GM19395 (cell line): ENCODE data around the gene ASTN2.
A peak's percentile ranks its signal among the peaks of the same experiment; 100 is the strongest.

Source experiments
- ATAC-seq: cut with Tn5 transposase; IDR thresholded peaks from one replicate; pipeline ENCODE4 v1.9.1; 2021; ENCODE audit warnings: mild to moderate bottlenecking, moderate library complexity; ENCODE audit not compliant: unreplicated experiment

The ASTN2 gene

DNA sequence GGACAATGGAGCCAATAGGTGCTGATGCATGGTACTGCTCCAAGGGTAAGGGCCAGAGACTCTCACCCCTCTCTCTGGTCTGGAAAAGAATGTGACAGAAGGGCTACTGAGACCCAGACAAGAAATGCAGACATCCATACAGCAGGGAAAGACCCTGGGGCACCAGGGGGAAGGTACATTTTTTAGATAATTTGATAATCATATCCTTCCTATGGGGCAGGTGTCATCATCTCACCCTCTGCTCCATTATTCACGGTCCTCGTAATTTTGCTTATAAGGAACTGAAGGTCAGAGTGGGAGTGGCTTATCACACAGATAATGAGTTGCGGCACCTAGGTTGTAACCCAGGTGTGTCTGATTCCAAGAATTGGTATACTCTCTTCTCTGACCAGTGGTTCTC is 637.7 kb downstream of the ASTN2 start:
- no peak for ATAC-seq

DNA sequence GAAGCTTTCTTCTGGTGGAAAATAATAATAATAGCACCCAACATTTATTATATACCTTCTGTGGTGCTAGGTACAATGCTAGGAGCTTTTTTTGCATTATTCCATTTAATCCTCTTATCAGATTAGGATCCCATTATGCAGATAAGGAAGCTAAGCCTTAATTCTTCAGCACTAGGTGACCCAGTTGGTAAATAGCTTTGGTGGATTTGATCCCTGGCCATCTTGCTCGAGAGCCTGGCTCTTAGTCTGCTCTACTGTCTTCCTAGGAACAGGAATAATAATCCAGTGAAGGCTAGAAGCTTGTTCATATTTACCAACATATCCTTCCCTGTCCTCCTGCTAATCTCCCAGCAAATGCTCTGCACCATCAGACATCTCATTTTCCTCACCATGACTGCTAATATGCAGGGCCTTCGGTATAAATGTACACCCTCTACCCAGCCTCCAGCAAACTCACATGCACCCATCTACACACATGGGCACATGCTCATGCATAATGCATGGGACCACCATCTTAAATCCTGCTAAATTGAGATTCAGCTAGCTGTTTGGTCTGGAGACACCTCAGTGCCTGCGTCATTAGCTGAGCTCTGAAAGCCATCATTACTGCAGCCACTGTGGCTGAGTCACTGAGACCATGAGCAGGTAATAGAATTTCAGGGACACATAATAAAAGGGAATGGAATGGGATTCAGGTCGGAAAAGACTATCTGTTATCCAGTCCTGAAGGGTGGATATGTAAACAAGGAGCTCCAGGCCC is 640.3 kb downstream of the ASTN2 start:
- no peak for ATAC-seq

DNA sequence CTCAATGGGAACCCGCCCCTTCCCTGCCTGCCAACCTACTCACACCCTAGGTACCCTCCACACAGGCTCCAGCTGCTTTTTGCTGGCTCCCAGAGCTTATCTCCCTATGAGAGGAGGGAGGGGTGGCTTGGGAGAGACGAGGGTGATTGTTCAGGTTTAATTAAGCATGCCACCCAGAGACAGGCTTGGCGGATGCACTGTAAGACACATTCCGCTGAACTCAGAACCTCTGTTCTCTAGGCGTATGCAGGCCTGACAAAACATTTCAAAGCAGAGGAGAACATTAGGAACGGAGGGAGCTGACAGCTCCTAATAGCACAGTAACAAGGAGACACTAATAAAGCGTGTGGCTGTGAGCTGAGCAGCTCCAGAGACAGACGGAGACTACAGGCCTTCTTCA is 647.6 kb downstream of the ASTN2 start:
- ATAC-seq, result no peak

DNA sequence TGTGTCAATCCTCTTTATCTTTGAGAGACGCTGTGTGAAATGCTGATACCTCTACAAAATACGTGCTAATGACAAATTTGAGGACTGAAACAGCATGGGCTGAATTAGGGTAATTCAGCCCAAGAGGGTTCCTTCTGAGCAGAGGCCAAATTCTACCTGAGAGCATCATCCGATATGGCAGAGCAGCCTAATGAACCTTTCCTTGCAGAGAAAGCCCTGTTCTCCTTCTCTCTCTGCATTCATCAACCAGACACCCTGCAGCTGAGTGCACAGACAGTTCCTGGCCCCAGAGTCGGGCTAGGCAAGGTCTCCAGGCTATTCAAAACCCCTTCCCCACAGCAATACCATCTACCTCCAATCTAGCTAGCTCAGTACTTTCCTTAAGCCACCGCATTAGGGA is 649.8 kb downstream of the ASTN2 start:
- ATAC-seq, result no peak

DNA sequence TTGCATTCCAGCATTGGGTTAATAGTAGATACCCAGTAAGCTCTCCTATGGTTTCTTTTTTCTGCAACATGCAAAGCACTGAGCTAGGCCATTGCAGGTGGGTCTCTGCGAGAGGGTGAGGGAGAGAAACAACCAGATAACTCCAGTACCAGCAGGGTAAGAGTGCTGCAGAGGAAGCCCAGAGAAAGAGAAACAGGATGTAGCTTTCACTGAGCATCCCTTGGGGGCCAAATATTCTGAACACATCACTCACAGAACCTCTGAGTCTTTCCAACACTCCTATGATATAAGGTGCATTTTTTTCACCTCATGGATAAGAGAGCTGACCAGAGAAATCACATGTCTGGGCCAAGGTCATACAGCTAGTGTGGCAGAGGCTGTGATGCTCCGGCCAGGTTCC is 651.1 kb downstream of the ASTN2 start:
- no peak for ATAC-seq

DNA sequence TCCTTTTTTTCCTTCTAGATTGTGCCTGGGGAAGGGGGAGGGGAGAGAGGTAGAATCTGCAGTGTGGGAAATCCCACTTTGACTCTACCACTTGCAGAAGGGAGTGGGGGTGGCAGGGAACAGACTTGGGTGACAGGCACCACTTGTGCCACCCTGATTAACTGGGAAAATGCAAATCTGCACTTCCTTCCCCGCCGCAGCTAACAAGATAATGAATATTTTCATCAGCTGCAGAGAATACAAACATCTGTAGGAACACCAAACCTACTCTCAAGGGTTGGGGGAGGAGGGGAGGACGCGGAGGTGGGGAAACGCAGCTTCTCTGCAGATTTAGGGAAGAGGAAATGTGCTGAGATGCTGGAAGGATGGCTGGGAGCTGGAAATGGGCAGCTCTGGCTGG is 654.2 kb downstream of the ASTN2 start:
- no peak for ATAC-seq

DNA sequence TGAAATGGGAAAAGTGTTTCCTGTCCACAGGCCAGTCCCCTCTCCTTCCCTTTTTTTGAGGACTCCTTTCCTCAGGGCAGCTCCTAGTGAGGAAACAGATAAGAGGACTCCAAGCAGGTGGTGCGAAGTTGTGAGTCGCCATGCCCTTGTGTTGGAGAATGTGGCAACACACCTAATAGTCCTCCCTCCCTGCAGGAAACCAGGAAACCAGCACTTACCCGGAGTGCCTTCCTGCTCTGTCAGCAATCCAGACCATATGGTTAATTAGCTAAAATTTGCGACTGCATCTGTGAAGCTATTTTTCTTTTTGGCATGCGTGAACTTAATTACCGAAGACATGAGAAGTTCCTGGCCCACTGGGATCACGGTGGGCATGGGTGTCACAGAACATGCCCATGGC is 657.8 kb downstream of the ASTN2 start:
- ATAC-seq, result no peak

DNA sequence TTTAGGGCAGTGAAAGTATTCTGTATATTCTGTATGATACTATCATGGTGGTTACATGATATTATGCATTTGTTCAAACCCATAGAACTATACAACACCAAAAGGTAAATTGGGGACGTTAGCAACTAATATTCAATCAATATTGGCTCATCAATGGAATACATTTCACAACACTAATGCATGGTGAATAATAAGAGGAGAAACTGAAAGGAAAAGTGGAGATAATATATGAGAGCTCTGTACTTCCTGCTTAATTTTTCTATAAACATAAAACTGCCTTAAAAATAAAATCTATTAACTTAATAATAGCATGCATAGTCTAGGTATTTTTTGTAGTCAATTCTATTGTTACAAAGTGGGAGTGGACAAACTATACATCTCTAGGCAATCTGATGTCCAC is 661.5 kb downstream of the ASTN2 start:
- ATAC-seq, result no peak

DNA sequence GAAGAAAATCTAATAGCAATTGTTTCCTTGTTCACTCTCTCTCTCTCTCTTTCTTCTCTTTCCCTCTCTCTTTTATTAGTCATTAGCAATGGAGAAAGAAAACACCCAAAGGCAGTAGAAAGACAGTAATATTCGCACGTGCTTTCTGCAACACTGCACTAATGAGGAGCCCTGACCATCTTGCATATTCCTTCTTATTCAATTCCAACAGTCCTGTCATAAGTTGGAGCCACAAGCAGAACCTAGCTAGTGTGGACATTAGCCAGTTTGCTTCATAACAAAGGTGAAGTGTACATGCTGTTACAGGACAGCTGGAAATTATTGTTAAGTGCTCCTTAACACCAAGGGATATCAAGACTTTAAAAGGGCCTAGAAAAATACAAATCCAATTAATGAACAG is 664.3 kb downstream of the ASTN2 start:
- no peak for ATAC-seq

DNA sequence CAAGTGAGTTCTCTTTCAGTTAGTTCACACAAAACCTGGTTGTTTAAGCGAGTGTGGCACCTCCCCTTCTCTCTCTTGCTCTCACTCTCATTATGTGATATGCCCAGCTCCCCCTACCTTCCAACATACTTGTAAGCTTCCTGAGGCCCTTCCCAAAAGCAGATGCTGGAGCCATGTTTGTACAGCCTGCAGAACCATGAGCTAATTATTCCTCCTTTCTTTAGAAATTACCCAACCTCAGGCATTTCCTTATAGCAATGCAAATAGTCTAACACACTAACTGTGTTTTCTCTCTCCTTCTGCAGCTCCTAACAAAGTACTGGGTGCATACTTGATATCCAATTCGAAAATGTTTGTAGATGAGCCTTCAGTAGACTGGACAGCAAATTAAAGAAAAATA is 665.1 kb downstream of the ASTN2 start:
- no peak for ATAC-seq

DNA sequence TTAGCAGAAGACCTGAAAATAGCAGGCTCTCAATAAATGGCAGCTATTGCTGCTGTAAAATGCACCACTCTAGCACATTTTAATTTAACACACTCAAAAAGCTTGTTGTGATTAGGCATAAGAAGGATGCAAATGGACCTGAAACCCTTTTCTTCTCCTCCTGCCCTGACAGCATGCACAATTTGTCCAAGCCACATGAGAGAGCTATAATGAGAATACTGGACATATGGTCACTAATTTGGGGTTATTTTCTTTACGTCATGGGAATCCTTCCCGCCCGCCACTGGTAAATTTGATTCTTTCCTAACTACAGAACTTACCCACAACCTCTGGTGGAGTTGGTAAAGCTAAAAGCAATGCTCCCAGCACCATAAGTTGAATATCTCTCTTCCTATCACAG is 665.7 kb downstream of the ASTN2 start:
- no peak for ATAC-seq

DNA sequence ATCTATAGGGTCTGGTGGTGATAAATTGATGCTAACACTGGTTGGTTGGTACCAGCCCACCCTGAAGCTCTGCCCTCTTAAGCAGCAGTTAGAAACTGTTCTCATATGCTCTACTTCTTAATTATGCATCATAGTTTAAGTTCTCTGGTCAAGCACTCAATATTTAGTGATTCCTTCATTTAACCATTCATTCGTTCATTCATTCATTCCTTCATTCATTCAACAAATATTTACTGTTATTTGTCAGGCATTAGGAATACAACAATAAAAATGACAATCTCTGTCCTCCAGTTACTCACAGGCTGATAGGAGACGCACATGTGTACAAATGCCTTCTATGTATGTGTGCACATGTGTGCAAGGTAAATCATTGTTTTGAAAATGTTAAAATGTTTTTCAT is 673.1 kb downstream of the ASTN2 start:
- ATAC-seq, result no peak

DNA sequence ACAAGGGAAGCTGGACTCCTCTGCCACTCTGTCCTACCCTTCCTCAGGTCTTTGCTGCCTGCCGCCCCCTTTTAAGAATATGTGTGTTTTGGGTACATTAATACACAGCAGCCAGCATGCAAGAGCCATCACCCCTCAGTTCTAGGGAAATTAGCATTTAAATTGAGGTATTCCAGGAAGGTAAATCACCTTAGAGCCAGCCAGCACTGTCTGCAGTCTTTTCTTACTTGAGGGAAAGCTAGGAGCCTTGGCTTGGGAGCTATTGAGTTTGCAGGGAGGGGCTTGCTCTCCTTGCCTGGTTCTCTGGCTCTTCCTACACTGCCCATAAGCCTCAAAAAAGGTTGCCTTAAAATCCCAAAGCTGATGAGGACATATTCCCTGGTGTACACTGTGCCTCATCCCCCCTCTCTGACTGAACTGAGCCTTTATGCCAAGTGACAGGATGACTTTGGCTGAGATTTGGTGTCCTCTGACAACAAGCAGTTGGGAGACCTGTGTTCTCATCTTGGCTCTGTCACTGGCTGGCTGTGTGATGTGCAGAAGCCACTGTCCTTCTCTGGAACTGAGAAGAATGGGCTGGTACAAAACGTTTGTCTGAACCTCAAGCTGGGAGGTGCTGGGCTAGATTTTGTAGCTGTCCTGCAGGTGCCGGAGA is 673.6 kb downstream of the ASTN2 start:
- ATAC-seq, result no peak

DNA sequence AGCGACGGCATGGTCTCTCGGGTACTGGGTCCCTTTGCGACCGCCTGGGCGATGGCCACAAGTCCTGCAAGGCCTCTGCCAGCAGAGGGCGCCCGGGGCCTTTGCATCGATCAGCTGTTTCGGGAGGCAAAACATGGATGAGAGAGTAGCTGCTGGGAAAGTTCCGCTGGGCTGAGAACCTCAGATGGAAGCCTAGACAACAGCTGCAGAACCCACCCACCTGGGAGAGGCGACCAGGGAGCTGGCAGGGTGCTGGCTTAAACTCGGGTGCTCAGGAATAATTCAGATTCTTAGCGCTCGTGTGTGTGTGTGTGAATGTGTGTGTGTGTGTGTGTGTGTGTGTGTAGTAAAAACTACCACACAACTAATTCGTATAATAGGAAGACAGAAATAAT is 677.7 kb downstream of the ASTN2 start:
- ATAC-seq, result peak; percentile 73

DNA sequence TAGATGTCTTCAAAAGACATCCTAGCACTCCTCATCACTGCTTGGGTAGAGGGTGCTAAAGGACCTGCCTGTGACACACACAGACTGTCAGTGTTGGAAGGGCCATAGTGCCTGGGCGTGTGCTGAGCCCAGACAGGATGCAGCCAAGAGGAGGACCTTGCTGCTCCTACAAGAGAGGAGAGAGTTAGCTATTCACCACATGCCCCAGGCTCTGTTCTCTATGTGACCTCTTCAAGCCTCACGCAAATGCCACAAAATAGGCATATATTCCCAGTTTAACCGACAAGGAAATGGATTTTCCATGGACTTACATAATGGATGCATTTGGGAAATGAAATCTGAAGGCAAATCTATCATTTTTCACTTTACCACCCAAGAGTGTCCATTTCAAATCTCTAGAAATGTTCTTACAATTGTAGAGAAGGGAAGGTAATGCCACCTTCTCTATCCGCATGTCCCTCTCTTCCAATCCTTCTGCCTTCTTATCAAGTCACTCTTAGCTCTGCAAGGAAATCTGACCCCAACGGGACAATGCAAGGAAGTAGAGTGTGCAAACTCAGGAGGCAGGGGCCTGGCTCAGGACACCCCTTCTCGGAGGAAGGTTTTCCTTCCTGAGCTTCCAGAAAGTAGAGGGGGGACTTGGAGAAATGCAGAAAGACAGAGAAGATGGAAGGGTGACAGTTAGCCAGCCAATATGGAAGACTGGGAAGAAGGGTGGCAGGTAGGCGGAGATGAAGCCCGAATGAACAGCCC is 678.3 kb downstream of the ASTN2 start:
- no peak for ATAC-seq

DNA sequence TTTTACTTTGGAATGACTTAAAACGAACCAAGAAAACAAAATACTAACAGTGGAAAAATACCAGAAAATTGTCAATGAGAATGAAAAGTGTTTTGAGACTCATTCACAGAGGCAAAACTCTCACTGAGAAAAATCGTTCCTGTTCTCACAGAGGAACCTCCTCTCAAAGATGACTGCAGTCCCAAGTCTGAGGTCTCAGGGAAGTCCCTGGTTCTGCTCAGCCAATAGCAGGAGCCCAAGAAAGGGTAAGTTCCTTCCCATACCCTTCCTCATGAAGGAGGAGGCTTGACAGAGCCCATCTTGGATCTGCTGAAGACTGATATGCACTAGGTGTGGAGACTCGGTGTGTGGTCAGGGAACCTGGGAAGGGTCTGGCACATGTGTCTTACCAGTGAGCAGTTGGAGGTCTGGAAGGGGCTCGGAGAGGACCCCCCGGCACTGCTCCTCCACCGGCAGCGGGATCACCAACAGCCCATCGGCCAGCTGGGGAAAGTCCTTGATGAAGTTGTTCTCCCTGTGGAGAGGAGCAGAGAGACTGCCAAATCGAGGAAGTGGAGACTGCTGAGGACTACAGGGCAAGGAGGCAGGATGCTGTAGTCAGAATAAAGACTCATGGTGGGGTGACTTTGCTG is 681.7 kb downstream of the ASTN2 start:
- no peak for ATAC-seq

DNA sequence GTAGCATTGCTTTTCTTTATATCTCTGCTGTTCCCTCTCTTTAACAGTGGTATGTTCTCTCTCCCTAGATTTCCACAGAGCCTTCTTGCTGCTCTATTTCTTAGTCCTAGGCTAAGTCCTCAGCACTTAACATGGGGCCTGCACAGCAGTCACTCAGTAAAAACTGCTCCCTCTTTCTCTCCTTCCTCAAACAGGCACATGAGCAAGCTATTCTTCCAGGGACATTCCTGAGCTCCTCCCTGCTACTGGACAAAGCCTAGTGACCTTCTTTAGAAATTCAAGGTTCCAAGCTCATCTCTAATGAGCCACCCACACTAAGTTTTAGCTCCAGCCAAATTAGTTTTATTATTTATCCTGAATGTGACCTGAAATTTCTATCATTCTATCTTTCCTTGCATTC is 688.3 kb downstream of the ASTN2 start:
- no peak for ATAC-seq

DNA sequence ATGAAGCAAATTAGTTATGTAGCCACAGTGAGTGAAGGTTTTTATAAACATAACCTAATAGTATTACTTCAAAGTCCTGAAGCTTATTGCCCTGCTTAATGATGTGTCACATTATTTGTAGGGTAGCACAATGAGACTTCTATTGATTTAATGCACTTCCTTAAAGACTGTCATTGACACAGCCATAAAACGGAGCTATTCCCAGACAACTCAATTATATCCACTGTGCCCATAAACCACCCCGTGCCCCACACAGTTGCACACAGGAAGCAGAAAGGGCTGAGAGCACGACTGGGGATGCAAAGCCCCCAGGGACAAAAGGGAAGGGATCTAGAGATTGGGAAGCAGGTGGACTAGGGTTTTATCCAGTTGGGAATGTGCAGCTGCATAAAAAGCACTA is 690.7 kb downstream of the ASTN2 start:
- ATAC-seq, result no peak

DNA sequence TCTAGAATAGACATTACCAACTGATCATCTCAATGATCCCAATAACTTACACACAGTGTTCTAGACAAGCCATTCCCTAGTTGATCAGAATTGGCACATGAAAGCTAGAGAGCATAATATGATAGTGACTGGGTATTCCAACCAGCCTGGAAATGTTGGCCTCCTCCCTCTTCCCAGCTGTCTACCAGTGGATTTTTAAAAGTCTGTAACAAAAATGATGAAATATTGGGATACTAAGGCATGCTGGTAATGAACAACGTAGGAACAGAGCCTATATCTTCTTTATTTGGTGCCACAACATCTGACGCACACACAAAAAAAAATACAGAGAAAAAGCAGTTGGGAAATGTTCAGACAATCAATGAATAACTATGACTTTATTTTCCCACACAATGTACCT is 692.9 kb downstream of the ASTN2 start:
- ATAC-seq, result no peak

DNA sequence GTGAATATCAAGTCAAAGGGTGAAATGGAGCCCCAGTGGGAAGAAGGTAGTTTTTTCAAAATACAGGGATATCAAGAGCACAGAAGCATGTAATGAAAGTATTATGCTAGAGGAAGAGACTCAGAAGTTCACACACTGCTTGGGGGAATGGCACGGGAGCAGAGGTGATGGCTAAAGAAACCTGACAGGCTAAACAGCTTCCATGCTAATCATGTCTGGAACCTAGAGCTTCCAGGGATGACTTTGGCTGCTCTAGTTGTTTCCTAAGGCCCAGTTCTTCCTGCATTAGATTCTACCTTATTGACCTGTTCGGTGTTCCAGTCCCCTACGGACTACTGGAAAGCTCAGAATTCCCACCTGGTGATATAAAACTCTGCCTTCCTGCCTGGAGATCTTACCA is 693.4 kb downstream of the ASTN2 start:
- ATAC-seq, result no peak

DNA sequence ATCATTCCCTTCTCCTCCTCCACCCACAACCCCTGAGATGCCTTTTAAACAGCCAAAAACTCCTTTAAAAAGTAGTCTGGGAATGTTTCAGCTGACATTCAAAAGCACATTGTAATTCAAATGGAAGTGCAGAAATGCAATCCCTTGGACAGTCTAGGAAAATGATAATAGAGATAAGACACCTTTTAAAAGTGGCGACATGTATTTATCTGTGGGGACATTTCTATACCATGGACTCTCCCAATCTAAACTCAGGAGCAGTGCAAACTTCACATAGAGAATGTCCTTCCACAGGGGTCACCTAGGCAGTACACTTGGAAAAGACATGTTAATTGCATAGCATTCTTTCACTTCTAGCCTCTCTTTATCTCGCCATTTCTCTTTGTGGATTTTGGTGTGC is 694.7 kb downstream of the ASTN2 start:
- ATAC-seq, result no peak

DNA sequence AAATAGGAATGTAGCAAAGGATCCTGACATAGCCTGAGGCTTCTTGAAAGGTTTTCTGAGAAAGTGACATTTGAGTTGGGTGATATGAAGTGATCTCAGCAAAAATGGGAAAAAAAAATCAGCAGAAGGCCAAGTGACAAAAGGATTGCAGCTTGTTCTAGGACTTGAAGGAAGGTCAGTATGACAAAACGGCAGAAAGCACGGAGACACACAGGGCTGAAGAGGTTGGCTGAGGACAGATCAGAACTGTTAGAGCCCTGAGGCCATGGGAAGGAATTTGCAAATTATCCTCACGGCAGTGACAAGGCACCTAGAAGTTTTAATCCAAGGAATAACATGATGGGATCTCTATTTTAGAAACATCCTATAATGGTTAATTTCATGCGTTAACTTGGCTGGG is 696.7 kb downstream of the ASTN2 start:
- ATAC-seq, result no peak
